SK-N-SH treated with all-trans-retinoic acid at 6 μM for 48 hours (cell line): ENCODE results near the gene RAD51B.

Source experiments
- CSDC2 ChIP-seq: fragments of 250-450 bp; sonication (Bioruptor Pico); IDR thresholded peaks from 2 replicates; pipeline ENCODE4 v1.5.0; 2020; ENCODE audit warnings: mild to moderate bottlenecking, moderate library complexity
- TF ChIP-seq, protein P1 (sequence below): fragments of 250-450 bp; sonication (Bioruptor Pico); IDR thresholded peaks from 2 replicates; pipeline ENCODE4 v1.8.0; 2020; ENCODE audit warnings: mild to moderate bottlenecking, moderate library complexity, borderline replicate concordance

- TF ChIP-seq CSDC2 (CRISPR knock-in tag), result no peak
- TF ChIP-seq, protein P1, sequence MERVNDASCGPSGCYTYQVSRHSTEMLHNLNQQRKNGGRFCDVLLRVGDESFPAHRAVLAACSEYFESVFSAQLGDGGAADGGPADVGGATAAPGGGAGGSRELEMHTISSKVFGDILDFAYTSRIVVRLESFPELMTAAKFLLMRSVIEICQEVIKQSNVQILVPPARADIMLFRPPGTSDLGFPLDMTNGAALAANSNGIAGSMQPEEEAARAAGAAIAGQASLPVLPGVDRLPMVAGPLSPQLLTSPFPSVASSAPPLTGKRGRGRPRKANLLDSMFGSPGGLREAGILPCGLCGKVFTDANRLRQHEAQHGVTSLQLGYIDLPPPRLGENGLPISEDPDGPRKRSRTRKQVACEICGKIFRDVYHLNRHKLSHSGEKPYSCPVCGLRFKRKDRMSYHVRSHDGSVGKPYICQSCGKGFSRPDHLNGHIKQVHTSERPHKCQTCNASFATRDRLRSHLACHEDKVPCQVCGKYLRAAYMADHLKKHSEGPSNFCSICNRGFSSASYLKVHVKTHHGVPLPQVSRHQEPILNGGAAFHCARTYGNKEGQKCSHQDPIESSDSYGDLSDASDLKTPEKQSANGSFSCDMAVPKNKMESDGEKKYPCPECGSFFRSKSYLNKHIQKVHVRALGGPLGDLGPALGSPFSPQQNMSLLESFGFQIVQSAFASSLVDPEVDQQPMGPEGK (CRISPR knock-in tag), result no peak
Measured at GRCh38 chr14:67856827-67857226, 37.2 kb downstream of the RAD51B start.
